Fibroblast of mammary gland (primary cell): ENCODE results near the gene OR52K1.
A peak's percentile ranks its signal among the peaks of the same experiment; 100 is the strongest.

Experiments
- DNase-seq: peaks from one replicate; pipeline ENCODE4 v3.0.0-alpha.2; 2010; ENCODE audit warnings: low read depth
- H3K4me3 ChIP-seq: 2 replicates; pipeline ENCODE4 v1.5.1; 2011; ENCODE audit warnings: low read depth, mild to moderate bottlenecking, low read length, moderate library complexity; ENCODE audit not compliant: control insufficient read depth
- TF ChIP-seq, protein P1 (sequence below): conservative IDR thresholded peaks from 2 replicates; pipeline ENCODE4 v1.5.1; 2011; ENCODE audit warnings: low read depth, low read length, inconsistent platforms; ENCODE audit not compliant: control insufficient read depth, insufficient read depth

Gene OR52K1

DNA sequence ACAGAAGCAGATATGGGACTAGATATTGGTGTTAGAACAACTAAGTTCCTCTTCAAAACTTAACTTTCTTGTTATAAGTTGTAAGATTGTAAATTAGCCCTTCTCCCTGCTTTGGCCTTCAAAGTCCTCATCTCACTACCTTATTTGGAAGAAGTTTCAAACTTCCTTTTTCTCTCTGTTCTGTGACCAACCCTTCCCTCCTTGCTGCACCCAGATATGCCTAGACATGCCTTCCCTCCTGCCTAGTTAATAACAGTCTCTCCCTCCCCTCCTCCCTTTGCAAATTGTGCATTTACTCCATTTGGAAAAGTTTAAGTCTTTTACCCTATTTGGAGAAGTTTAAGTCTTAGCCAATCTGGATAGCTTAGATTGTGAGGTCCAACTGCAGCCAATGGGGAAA, 28.4 kb upstream of the OR52K1 start:
- TF ChIP-seq, protein P1, sequence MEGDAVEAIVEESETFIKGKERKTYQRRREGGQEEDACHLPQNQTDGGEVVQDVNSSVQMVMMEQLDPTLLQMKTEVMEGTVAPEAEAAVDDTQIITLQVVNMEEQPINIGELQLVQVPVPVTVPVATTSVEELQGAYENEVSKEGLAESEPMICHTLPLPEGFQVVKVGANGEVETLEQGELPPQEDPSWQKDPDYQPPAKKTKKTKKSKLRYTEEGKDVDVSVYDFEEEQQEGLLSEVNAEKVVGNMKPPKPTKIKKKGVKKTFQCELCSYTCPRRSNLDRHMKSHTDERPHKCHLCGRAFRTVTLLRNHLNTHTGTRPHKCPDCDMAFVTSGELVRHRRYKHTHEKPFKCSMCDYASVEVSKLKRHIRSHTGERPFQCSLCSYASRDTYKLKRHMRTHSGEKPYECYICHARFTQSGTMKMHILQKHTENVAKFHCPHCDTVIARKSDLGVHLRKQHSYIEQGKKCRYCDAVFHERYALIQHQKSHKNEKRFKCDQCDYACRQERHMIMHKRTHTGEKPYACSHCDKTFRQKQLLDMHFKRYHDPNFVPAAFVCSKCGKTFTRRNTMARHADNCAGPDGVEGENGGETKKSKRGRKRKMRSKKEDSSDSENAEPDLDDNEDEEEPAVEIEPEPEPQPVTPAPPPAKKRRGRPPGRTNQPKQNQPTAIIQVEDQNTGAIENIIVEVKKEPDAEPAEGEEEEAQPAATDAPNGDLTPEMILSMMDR: no peak
- DNase-seq: no peak
- H3K4me3 ChIP-seq: no peak overlapping the region

GRCh38 chr11:4455419-4455818, 27.0 kb upstream of the OR52K1 start:
- TF ChIP-seq, protein P1: no peak
- DNase-seq: no peak
- H3K4me3 ChIP-seq: no peak overlapping the region

DNA sequence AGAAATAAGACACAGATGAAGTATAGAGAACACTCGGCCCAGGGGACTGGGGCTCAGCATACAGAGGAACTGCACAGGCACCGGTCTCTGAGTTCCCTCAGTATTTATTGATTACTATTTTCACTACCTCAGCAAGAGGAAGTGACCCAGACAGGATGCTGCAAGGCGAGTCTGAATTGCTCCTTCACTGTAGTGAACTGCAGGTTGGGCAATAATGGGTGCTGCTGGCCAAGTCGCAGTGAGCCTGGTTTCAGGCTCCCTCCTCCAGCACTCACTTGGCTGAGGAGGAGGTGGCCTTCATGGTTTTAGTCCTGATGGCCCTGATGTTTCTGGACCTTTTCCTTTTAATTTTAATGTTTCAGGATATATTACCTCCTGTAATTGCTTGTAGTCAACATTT, 22.9 kb upstream of the OR52K1 start:
- peak; percentile 10 for DNase-seq

DNA sequence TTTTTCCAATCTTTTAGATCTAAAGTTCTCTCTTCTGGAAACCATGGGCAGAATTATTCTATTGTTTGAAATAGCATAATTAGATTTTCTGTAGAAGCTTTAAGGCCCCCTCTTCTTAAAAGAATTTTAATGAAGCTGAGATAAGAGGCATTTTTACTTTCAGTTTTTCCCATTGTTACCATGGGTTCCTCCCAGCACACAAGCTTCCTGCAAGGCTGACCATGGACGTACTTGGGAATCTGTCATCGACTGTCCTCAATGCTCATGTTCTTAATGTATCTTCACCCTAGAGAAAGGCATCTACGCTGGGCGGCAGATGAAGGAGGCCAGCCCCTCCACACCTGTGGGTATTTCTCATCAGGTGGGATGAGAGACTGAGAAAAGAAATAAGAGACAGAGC, 22.3 kb upstream of the OR52K1 start:
- DNase-seq: no peak
- TF ChIP-seq, protein P1: no peak
- H3K4me3 ChIP-seq: no peak overlapping the region

More for the DNA sequence above, 22.9 kb upstream of the OR52K1 start:
- no peak overlapping the region for H3K4me3 ChIP-seq
- TF ChIP-seq, protein P1: no peak

- DNase-seq: peak; percentile 61
- TF ChIP-seq, protein P1: no peak
- H3K4me3 ChIP-seq: no peak overlapping the region
Measured at GRCh38 chr11:4464216-4465159, 18.0 kb upstream of the OR52K1 start.

- H3K4me3 ChIP-seq: no peak overlapping the region
- DNase-seq: no peak
- TF ChIP-seq, protein P1: no peak
Measured at GRCh38 chr11:4465407-4465806, 17.0 kb upstream of the OR52K1 start.
